ENCODE measurements around the gene ZDHHC12.

The ZDHHC12 gene

DNA sequence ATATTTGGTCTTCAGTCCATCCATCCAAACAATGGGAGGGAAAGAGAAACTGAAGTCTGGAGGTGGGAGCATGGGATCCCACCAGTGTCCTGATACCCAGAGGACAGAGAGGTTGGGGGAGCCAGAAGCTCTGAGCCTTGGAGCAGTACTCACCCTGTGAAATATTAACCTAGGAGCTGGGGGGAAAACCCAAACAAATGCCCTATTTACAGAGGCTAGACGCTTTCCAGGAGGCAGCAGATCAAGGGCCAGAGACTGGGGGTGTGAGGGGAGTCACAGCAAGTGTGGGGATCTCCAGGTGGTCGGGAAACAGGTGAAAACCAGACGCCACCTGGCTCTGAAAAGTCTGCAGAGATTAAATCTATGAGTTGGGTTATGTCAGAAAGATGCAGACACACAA is 41.6 kb upstream of the ZDHHC12 start:
- H3K4me3 ChIP-seq (ENCODE audit: low read depth, low read length), result no peak overlapping the region

GRCh38 chr9:128764361-128764760 is 40.4 kb upstream of the ZDHHC12 start:
- no peak for TF ChIP-seq CTCF (conservative IDR thresholded peaks at IDR 0.05; ENCODE audit: low read depth, low read length)
- DNase-seq (ENCODE audit: low read depth), result no peak
- H3K4me3 ChIP-seq (ENCODE audit: low read depth, low read length), result no peak overlapping the region

More for the DNA sequence above, 41.6 kb upstream of the ZDHHC12 start:
- no peak for TF ChIP-seq CTCF (conservative IDR thresholded peaks at IDR 0.05; ENCODE audit: low read depth, low read length)
- no peak for DNase-seq (ENCODE audit: low read depth)

- no peak for TF ChIP-seq CTCF (conservative IDR thresholded peaks at IDR 0.05; ENCODE audit: low read depth, low read length)
- no peak overlapping the region for H3K4me3 ChIP-seq (ENCODE audit: low read depth, low read length)
- DNase-seq (ENCODE audit: low read depth), result no peak
Measured at GRCh38 chr9:128762671-128763449, 38.9 kb upstream of the ZDHHC12 start.

DNA sequence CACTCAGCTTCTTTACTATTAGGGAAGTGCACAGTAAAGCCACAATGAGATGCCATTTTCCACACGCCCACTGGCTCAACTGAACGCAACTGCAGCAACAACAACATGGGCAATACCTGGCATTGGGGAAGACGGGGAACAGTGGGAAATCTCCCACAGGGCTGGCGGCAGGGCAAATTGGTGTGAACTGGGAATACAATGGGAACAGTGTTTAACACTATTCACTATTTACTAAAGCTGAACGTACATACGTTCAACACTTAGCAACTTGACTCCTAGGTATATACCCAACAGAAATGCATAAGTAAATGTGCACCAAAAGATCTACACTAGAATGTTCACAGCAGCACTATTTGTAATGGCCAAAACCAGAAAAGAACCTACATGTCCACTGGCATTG is 33.7 kb upstream of the ZDHHC12 start:
- no peak for TF ChIP-seq CTCF (conservative IDR thresholded peaks at IDR 0.05; ENCODE audit: low read depth, low read length)
- no peak for DNase-seq (ENCODE audit: low read depth)
- no peak overlapping the region for H3K4me3 ChIP-seq (ENCODE audit: low read depth, low read length)

DNA sequence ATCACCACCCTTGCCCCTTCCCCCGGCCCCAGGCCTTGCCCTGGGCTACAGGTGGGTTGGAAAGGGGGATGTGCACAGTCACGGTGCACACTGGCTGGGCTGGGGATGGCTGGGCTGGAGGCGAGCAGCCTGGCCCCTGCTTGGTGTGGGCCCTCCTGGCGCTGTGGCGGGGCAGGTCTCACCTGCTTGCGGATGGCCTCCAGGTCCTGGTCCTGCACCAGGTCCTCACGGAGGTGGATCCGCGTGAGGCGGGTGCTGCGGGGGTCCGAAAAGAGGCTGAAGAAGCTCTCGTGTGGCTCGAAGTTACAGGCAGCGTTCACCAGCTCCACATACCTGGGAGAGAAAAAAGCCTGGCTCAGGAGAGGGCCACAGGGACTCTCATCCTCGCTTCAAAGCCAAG is 29.7 kb upstream of the ZDHHC12 start:
- TF ChIP-seq CTCF (conservative IDR thresholded peaks at IDR 0.05; ENCODE audit: low read depth, low read length), result no peak
- DNase-seq (ENCODE audit: low read depth), result no peak

GRCh38 chr9:128750926-128751595 is 27.1 kb upstream of the ZDHHC12 start:
- no peak overlapping the region for H3K4me3 ChIP-seq (ENCODE audit: low read depth, low read length)
- DNase-seq (ENCODE audit: low read depth), result no peak
- TF ChIP-seq CTCF (conservative IDR thresholded peaks at IDR 0.05; ENCODE audit: low read depth, low read length), result no peak

More for the DNA sequence above, 29.7 kb upstream of the ZDHHC12 start:
- no peak overlapping the region for H3K4me3 ChIP-seq (ENCODE audit: low read depth, low read length)

All from choroid plexus epithelial cell (primary cell).